BJ (cell line): ENCODE results near the gene AKR1C2. TPM values are rescaled to one million over a fixed set of nuclear protein-coding genes. Genes with fewer than 3 reads are reported as not detected.
"Not testable (repeated sequence)": the region's sequence is repeated elsewhere in the genome, so short reads cannot be mapped to it uniquely, and the experiment has no call there.

Experiments used
- CTCF ChIA-PET: fragments of 350-600 bp; formaldehyde crosslinking; extraction: SDS; loops from one replicate; lab custom pipeline; 2021; ENCODE audit warnings: antibody characterized with exemption, inconsistent platforms; lab: Yijun Ruan, JAX
- POLR2A ChIA-PET: fragments of 300-600 bp; sonication (Branson Sonifier 250); formaldehyde crosslinking; extraction: SDS; loops from one replicate; lab custom pipeline; 2021; ENCODE audit warnings: antibody characterized with exemption; lab: Charles Lee
- DNase-seq: peaks from one replicate; pipeline ENCODE4 v3.0.0-alpha.2; 2011; ENCODE audit warnings: low read depth
- H3K27me3 ChIP-seq: 2 replicates; pipeline ENCODE4 v1.6.0; 2011; ENCODE audit warnings: low read length; ENCODE audit not compliant: control insufficient read depth, insufficient read depth
- H3K36me3 ChIP-seq: 2 replicates; pipeline ENCODE4 v1.5.1; 2011; ENCODE audit warnings: low read length; ENCODE audit not compliant: control insufficient read depth, insufficient read depth
- H3K4me3 ChIP-seq: 2 replicates; pipeline ENCODE4 v1.5.1; 2011; ENCODE audit warnings: low read depth, mild to moderate bottlenecking, control low read depth, low read length
- CTCF ChIP-seq: IDR thresholded peaks from 2 replicates; pipeline ENCODE4 v1.5.1; 2011; ENCODE audit warnings: low read depth, mild to moderate bottlenecking, control low read depth, inconsistent platforms, low read length, moderate library complexity; ENCODE audit not compliant: insufficient read depth
- polyA plus RNA-seq: library from polyadenylated mRNA; depleted of rRNA; stranded (reverse); fragments of >200 nt; gene quantifications from 2 replicates; pipeline ENCODE4 v1.2.3, GENCODE V29; 2011

AKR1C2 gene
- polyA plus RNA-seq, 1 experiment, result 0.37 TPM

DNA sequence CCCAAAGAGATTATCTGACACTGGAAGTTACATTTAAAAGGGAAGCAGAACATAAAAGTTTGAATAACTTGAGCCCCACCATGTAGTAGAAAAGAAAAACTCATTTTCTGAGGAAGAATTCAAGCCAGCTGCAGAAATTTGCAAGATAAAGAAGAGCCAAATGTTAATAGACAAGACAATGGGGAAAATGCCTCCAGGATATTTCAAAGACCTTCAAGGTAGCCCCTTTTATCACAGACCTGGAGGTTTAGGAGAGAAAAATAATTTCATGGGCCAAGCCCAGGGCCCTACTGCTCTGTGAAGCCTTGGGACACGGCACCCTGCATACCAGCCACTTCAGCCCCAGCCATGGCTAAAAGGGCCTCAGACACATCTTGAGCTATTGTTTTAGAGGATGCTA lies 58.8 kb downstream of the AKR1C2 start:
- ChIA-PET CTCF (interaction anchor here (1.7 kb wide), 1 partner anchor 95 kb away, joined by 8 read pairs; no protein-coding TSS in a partner anchor), POLR2A (no interaction called here)
- no peaks in the 10 kb centered on the region for H3K36me3 ChIP-seq

GRCh38 chr10:4943821-4944220 lies 59.8 kb downstream of the AKR1C2 start:
- CTCF ChIA-PET, result interaction anchor here (1.3 kb wide), 1 partner anchor 94 kb away, joined by 4 read pairs; no protein-coding TSS in a partner anchor
- POLR2A ChIA-PET, result no interaction called here

More for the DNA sequence above, 58.8 kb downstream of the AKR1C2 start:
- H3K27me3 ChIP-seq, result no peaks in the 10 kb centered on the region
- TF ChIP-seq CTCF, result no peak
- DNase-seq, result no peak
- no peak overlapping the region for H3K4me3 ChIP-seq

DNA sequence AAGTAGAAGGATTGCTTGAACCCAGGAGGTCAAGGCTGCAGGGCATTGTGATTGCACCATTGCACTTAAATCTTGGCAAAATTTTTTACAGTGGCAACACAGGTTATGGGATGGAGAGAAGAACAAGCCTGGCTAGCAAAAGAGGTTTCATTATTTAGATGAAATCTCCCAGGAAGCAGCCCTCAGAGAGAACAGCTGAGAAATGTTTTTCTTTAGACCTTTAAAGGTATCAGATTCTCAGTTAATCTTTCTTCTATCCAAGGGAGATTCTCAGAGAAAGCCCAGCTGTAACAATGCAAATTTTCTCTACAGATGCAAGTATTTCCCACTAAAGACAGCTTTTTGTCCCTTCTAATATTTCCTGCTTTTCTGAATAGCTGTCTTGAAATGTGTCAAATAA lies 60.2 kb downstream of the AKR1C2 start:
- H3K36me3 ChIP-seq, POLR2A ChIA-PET, H3K4me3 ChIP-seq, DNase-seq, H3K27me3 ChIP-seq: not testable (repeated sequence)
- CTCF ChIA-PET, result interaction anchor here (1.3 kb wide), 1 partner anchor 93 kb away, joined by 4 read pairs; no protein-coding TSS in a partner anchor

More at GRCh38 chr10:4943821-4944220, 59.8 kb downstream of the AKR1C2 start:
- no peak for DNase-seq
- H3K4me3 ChIP-seq, result no peak overlapping the region
- no peaks in the 10 kb centered on the region for H3K36me3 ChIP-seq
- H3K27me3 ChIP-seq, result no peaks in the 10 kb centered on the region
- no peak for TF ChIP-seq CTCF

- H3K4me3 ChIP-seq, POLR2A ChIA-PET, H3K36me3 ChIP-seq, H3K27me3 ChIP-seq: not testable (repeated sequence)
- peak; percentile 27 for DNase-seq
- 0 out of 2 replicates have a peak, but pooled peaks have one; percentile 8 for TF ChIP-seq CTCF
- CTCF ChIA-PET, result interaction anchor here (1.3 kb wide), 1 partner anchor 93 kb away, joined by 4 read pairs; no protein-coding TSS in a partner anchor
Measured at GRCh38 chr10:4942931-4943330, 60.7 kb downstream of the AKR1C2 start.

DNA sequence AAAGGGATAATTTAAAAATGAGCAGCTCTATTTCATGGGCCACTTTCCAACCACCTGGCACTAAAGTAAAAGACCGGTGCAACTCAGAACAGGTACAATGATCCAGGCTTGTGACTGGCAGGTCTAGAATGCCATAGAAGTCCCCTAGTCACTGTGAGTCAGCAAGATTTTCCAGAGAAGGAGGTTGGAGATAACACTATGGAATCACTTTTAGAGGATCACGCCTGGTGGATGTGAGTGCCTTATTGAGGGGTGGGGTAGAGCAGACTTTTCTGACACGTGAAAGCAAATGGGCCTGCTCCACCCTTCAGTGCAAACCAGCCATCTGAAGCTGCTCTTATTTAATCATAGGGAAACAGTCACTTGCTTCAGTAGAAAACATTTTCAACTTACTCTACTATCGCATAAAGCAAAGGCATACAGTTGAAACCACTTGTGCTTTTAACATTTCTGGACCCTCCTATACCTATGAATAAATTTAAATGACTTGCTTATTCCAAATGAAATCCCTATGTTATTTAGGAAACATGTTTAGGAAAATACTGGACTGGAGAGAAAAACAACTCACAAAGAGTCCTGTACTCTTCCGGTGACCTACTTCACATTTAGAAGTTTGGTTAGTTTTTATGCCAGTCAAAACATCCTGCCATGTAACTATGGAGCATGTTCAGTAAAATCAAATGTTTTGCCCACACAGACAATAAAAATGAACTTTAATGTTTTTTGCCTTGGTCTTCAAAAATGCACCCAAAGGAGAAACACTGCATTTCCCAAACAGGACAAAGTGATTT lies 61.9 kb downstream of the AKR1C2 start:
- POLR2A ChIA-PET, result no interaction called here
- DNase-seq, result no peak
- TF ChIP-seq CTCF, result no peak
- CTCF ChIA-PET, result interaction anchor here (0.6 to 1.4 kb wide), 2 partner anchors 89 to 93 kb away, joined by 3 to 11 read pairs; no protein-coding TSS in a partner anchor
- no peaks in the 10 kb centered on the region for H3K27me3 ChIP-seq
- no peaks in the 10 kb centered on the region for H3K36me3 ChIP-seq
- no peak overlapping the region for H3K4me3 ChIP-seq

- DNase-seq, H3K4me3 ChIP-seq, H3K27me3 ChIP-seq, POLR2A ChIA-PET, H3K36me3 ChIP-seq: not testable (repeated sequence)
- CTCF ChIA-PET, result interaction anchor here (1.4 kb wide), 1 partner anchor 92 kb away, joined by 11 read pairs; no protein-coding TSS in a partner anchor
Measured at GRCh38 chr10:4940909-4941308, 62.7 kb downstream of the AKR1C2 start.

DNA sequence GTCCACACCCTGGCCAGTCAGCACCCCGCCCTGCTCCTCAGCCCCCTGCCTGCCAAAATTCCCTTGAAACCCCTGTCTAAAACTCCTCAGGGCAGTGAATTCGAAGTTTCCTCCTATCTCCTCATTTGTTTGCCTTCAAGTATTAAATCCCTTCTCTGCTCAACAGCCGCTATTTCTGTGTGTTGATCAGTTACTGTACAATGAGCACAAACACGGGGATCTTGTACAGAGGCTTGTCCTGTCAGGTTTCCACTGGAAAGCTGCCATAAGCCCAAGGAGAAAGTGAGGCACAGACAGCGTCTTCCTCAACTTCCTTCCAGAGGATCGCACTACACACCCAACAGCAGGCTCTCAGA lies 63.6 kb downstream of the AKR1C2 start:
- H3K36me3 ChIP-seq, CTCF ChIA-PET, H3K27me3 ChIP-seq, H3K4me3 ChIP-seq, DNase-seq, POLR2A ChIA-PET: not testable (repeated sequence)
